Activated CD4-positive, alpha-beta T cell treated with anti-CD3 and anti-CD28 coated beads, Interleukin-2, Interleukin-4, amounts not matched to agents 100 ng/mL and 50 ng/mL, durations not matched to agents 16 hours and 8 hours (primary cell): ENCODE data around the gene LGALS1.
A peak's percentile ranks its signal among the peaks of the same experiment; 100 is the strongest.

Experiments used
- DNase-seq: peaks from one replicate; pipeline ENCODE4 v3.0.0-alpha.2; 2020; ENCODE audit warnings: low spot score

Gene LGALS1

GRCh38 chr22:37674951-37675929, at the start of gene LGALS1:
TSS of gene LGALS1 (plus strand) at chr22:37675636. CDS start at chr22:37675703, 67 bp downstream.
- peak; percentile 90 for DNase-seq

- no peak for DNase-seq
Observed at GRCh38 chr22:37625737-37626136, 49.7 kb upstream of the LGALS1 start.

- no peak for DNase-seq
Observed at GRCh38 chr22:37626144-37626543, 49.3 kb upstream of the LGALS1 start.

- no peak for DNase-seq
Observed at GRCh38 chr22:37626556-37627075, 48.8 kb upstream of the LGALS1 start.

GRCh38 chr22:37627121-37627520, 48.3 kb upstream of the LGALS1 start:
- no peak for DNase-seq

- DNase-seq: peak; percentile 57
Observed at GRCh38 chr22:37627545-37627944, 47.9 kb upstream of the LGALS1 start.

DNA sequence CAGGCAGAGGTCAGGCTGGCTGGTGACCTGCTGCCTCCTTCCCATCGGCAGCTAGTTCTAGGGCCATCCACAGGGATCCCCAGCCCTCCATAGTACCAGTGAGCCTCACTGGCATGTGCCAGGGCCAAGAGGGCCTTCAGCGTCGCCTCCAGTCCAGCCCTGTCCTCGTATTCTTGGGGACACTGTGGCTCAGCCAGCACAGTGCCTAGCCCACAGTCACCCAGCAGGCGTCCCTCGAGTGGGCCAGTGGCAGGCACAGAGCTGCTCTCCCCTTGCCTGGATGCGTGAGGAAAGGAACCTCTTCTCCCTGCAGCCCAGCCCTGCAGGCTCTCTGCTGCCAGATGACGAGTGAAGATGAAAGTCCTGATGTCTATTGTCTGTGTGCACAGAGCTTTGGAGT, 46.6 kb upstream of the LGALS1 start:
- no peak for DNase-seq

DNA sequence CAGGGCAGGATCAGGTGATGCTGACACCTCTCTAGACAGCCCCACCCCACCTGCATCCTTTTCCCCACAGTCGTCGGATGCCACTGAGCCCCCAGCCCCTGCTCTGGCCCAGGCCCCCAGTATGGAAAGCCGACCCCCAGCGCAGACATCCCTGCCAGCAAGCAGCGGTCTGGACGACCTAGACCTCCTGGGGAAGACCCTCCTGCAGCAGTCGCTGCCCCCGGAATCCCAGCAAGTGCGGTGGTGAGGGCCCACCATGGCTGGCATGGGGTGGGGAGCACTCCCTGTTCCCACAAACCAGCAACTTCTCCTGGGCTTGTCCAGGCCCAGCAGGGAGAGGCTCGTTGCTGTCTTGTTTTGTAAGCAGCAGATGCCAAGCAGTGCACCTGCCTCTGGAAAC, 45.5 kb upstream of the LGALS1 start:
- no peak for DNase-seq

- DNase-seq: no peak
Observed at GRCh38 chr22:37630839-37631435, 44.5 kb upstream of the LGALS1 start.

GRCh38 chr22:37631448-37632173, 43.8 kb upstream of the LGALS1 start:
- DNase-seq: no peak

GRCh38 chr22:37632174-37633088, 43.0 kb upstream of the LGALS1 start:
- no peak for DNase-seq

DNA sequence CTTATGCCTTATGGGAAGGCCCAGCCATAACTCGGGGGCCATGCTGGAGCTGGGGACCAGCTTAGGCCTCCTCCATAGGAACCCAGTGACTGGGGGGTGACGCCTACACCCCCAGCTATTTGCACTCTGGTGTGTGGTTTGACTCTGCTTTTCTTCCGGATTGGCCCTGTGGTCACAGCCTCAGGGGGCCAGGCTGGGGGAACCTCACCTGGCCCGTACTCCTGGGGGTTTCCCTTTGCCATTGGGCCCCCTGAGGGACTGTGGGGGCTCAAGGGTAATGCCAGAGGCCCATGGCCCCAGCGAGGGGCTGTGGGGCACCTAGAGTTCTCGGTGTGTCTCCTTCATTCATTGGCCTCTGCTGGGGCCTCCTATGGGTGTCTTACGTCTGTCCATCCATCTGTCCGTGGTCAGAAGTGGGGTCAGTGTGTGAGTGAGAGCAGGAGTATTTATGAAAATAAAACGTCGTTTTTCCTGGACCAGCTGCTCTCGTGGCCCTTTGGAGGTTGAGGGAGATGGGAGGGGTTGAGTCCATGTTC, 42.3 kb upstream of the LGALS1 start:
- DNase-seq: peak; percentile 48

DNA sequence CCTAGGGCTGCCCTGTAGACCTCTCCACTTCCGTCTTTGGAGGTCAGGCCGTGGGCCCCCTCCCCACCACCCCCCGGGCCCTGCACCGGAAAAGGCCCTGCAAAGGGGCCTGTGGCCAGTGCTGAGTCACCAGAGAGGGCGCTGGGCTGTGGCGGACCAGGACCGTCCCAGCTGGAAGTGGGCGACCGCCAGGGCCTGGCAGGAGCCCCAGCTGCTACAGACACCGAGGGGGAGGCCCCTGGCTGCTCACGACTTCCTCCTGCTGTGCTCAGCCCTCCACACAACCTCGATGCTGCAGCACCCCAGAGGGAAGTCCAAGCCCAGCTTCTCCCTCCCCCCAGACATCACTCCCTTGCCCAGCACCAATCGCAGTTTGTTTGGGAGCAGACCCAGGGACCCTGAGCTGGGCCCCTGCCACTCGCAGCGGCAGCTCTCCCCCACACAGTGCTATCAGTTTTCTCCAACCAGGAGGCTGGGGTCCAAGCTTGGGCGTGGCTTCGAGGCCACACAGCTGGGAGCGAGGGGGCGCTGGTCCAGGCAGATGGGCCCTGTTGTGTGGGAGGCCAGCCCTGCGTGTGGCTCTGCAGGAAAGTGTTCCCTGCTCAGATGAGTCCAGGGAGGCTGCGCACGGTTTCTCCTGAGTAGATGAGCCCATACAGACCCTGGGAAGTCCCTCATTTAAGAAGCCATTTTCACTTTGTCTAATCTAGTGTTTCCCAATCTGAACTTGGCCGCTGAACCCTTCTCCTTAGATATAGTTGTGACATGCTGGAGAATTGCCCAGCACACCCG, 41.6 kb upstream of the LGALS1 start:
- peak; percentile 70 for DNase-seq

GRCh38 chr22:37634417-37634924, 41.0 kb upstream of the LGALS1 start:
- no peak for DNase-seq

- no peak for DNase-seq
Observed at GRCh38 chr22:37635157-37635556, 40.3 kb upstream of the LGALS1 start.

DNA sequence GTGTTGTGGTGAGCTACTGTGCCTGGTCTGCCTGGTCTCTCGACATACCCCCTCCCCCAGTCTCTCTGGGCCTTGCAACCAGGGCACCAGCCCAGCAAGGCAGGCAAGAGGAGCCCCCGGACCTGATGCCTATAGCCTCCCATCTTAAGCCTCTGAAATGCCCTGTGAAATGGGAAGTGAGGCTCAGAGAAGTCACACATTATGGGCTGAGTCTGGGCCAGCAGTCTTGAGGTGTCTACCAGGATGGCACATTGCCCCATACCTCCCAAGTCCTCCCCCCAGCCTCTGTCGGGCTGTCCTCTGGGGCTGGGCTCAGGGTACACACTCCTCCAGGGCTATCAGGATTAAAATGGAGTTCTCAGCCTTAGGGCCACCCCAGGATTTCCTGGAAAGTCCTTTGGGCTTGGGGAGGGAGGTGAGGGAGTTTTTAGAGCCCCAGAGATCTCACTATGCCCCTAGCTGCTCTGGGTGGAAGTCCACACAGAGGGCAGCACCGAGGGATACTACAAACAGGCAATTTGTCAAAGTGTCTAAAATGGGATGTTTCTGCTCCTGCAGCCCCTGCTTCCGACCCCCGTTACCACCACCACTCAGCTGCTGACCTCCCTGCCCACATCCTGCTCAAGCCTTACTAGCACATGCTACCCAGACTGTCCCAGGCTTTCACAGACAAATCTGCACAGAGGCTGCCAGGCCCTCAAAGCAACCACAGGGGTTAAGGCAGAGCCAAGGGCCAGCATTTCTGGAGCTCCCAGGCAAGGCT, 39.1 kb upstream of the LGALS1 start:
- no peak for DNase-seq

GRCh38 chr22:37636949-37637273, 38.5 kb upstream of the LGALS1 start:
- no peak for DNase-seq

DNA sequence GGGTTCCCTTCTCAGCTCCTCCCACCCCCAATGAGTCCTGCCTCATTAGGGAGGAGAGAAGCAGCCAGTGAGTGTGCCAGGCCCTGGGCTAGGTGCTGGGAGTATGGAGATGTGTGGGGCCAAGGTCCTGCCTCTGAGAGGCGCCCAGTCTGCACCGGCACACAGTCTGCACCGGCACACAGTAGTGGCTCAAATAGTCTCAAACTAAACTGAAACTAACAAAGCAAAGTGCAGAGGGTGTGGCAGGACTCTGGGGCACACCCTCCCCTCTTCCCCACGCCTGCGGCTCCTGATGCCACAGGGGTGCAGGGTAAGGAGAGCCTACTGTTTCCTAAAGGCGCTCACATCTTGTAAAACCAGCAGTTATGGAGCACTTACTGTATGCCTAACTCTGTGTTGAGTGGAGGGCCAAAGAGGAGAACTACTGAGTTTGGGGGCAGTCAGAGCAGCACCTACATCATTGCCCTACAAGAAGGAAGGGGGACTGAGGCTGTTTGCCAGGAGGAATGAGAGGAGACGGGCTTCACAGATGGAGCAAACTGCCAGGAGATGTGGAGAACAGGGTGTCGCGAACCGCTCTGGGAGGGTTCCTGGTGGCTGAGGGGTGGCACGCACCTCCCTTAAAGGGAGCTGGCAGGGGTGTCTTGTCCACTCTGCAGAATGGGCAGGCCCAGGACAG, 36.9 kb upstream of the LGALS1 start:
- peak; percentile 58 for DNase-seq
